Activated CD4-positive, alpha-beta memory T cell treated with anti-CD3 and anti-CD28 coated beads for 36 hours (primary cell): ENCODE data around the gene MIPOL1. TPM values are rescaled to one million over a fixed set of nuclear protein-coding genes. Genes with fewer than 3 reads are reported as not detected.

ENCODE experiments used
- CTCF ChIA-PET: fragments of 350-600 bp; sonication (Branson Sonifier 250); formaldehyde crosslinking; loops from one replicate; lab custom pipeline; 2021; ENCODE audit warnings: antibody characterized with exemption, inconsistent platforms; lab: Charles Lee
- POLR2A ChIA-PET: fragments of 350-600 bp; sonication (Branson Sonifier 250); formaldehyde crosslinking; loops from one replicate; lab custom pipeline; 2021; ENCODE audit warnings: antibody characterized with exemption; lab: Charles Lee
- DNase-seq: peaks from one replicate; pipeline ENCODE4 v3.0.0-alpha.2; 2020
- H3K27ac Mint-ChIP-seq: one replicate; pipeline ENCODE4 v1.8.0; 2021; ENCODE audit warnings: mixed read lengths
- H3K27me3 Mint-ChIP-seq: one replicate; pipeline ENCODE4 v1.8.0; 2021; ENCODE audit warnings: mixed read lengths
- H3K36me3 Mint-ChIP-seq: one replicate; pipeline ENCODE4 v1.8.0; 2021; ENCODE audit warnings: mixed read lengths
- H3K4me1 Mint-ChIP-seq: one replicate; pipeline ENCODE4 v1.8.0; 2021; ENCODE audit warnings: low read depth, mixed read lengths
- H3K4me3 Mint-ChIP-seq: one replicate; pipeline ENCODE4 v1.8.0; 2021; ENCODE audit warnings: mild to moderate bottlenecking, mixed read lengths
- H3K9me3 Mint-ChIP-seq: one replicate; pipeline ENCODE4 v1.8.0; 2021; ENCODE audit warnings: mixed read lengths
- intact Hi-C: fragments of 100-400 bp; cut with micrococcal nuclease; formaldehyde crosslinking; loops from one replicate; pipeline ENCODE4 v1.15.1; 2023
- total RNA-seq, 2 experiments: library from RNA; stranded (reverse); gene quantifications; one replicate each; pipeline ENCODE4 v1.2.3, GENCODE V29; 2021

MIPOL1 gene
- total RNA-seq, 2 experiments from 2014 or later: 0.14 to 0.51 TPM

- no peak for DNase-seq
- Mint-ChIP-seq H3K36me3 (no peaks in the 10 kb centered on the region), H3K27me3 (peaks cover 1% of the 10 kb centered on the region), H3K27ac (no peak overlapping the region), H3K4me1 (no peaks in the 10 kb centered on the region), H3K9me3 (no peaks in the 10 kb centered on the region), H3K4me3 (no peak overlapping the region)
- POLR2A ChIA-PET: no interaction called here
- CTCF ChIA-PET: no interaction called here
- intact Hi-C loops: loop anchor here (5.0 kb wide), 1 partner anchor 1619 kb away; no protein-coding TSS in a partner anchor
Observed at GRCh38 chr14:37247791-37248461, 50.2 kb downstream of the MIPOL1 start.

GRCh38 chr14:37251775-37252174 lies 54.0 kb downstream of the MIPOL1 start:
- DNase-seq: no peak

GRCh38 chr14:37252434-37252833 lies 54.7 kb downstream of the MIPOL1 start:
- Mint-ChIP-seq H3K9me3 (no peaks in the 10 kb centered on the region), H3K27me3 (no peaks in the 10 kb centered on the region), H3K4me1 (no peaks in the 10 kb centered on the region), H3K4me3 (no peak overlapping the region), H3K36me3 (no peaks in the 10 kb centered on the region), H3K27ac (no peak overlapping the region)
- CTCF ChIA-PET: interaction anchor here (0.6 to 2.0 kb wide), 4 partner anchors 18 to 622 kb away, joined by 3 to 12 read pairs (median 4); no protein-coding TSS in a partner anchor
- intact Hi-C loops: no loop called here
- POLR2A ChIA-PET: no interaction called here
- no peak for DNase-seq

More at GRCh38 chr14:37251775-37252174, 54.0 kb downstream of the MIPOL1 start:
- Mint-ChIP-seq H3K4me1 (no peaks in the 10 kb centered on the region), H3K27me3 (no peaks in the 10 kb centered on the region), H3K36me3 (no peaks in the 10 kb centered on the region), H3K4me3 (no peak overlapping the region), H3K9me3 (no peaks in the 10 kb centered on the region), H3K27ac (no peak overlapping the region)
- CTCF ChIA-PET: interaction anchor here (0.6 to 2.0 kb wide), 3 partner anchors 18 to 623 kb away, joined by 3 to 12 read pairs (median 5); no protein-coding TSS in a partner anchor
- intact Hi-C loops: no loop called here
- POLR2A ChIA-PET: no interaction called here

GRCh38 chr14:37253905-37254304 lies 56.2 kb downstream of the MIPOL1 start:
- intact Hi-C loops: no loop called here
- DNase-seq: no peak
- no peak overlapping the region for H3K27ac Mint-ChIP-seq
- peaks cover 1% of the 10 kb centered on the region for H3K27me3 Mint-ChIP-seq
- POLR2A ChIA-PET: no interaction called here
- H3K36me3 Mint-ChIP-seq: no peaks in the 10 kb centered on the region
- no peaks in the 10 kb centered on the region for H3K4me1 Mint-ChIP-seq
- CTCF ChIA-PET: interaction anchor here (1.1 kb wide), 1 partner anchor 23 kb away, joined by 3 read pairs; no protein-coding TSS in a partner anchor
- no peaks in the 10 kb centered on the region for H3K9me3 Mint-ChIP-seq
- no peak overlapping the region for H3K4me3 Mint-ChIP-seq

GRCh38 chr14:37254411-37254947 lies 56.7 kb downstream of the MIPOL1 start:
- intact Hi-C loops: no loop called here
- no peak for DNase-seq
- POLR2A ChIA-PET: no interaction called here

GRCh38 chr14:37257501-37258070 lies 59.8 kb downstream of the MIPOL1 start:
- no peaks in the 10 kb centered on the region for H3K9me3 Mint-ChIP-seq
- H3K4me3 Mint-ChIP-seq: no peak overlapping the region
- H3K27ac Mint-ChIP-seq: no peak overlapping the region
- intact Hi-C loops: no loop called here
- no peaks in the 10 kb centered on the region for H3K36me3 Mint-ChIP-seq
- H3K27me3 Mint-ChIP-seq: peaks cover 1% of the 10 kb centered on the region
- no peaks in the 10 kb centered on the region for H3K4me1 Mint-ChIP-seq
- ChIA-PET CTCF (interaction anchor here (1.0 kb wide), 1 partner anchor 11 kb away, joined by 3 read pairs; no protein-coding TSS in a partner anchor), POLR2A (no interaction called here)
- DNase-seq: no peak

More at GRCh38 chr14:37254411-37254947, 56.7 kb downstream of the MIPOL1 start:
- no peaks in the 10 kb centered on the region for H3K9me3 Mint-ChIP-seq
- no peak overlapping the region for H3K27ac Mint-ChIP-seq
- H3K27me3 Mint-ChIP-seq: peaks cover 1% of the 10 kb centered on the region
- CTCF ChIA-PET: interaction anchor here (1.1 kb wide), 1 partner anchor 24 kb away, joined by 3 read pairs; no protein-coding TSS in a partner anchor
- no peaks in the 10 kb centered on the region for H3K4me1 Mint-ChIP-seq
- no peaks in the 10 kb centered on the region for H3K36me3 Mint-ChIP-seq
- no peak overlapping the region for H3K4me3 Mint-ChIP-seq

GRCh38 chr14:37262649-37263048 lies 64.9 kb downstream of the MIPOL1 start:
- peaks cover 1% of the 10 kb centered on the region for H3K27me3 Mint-ChIP-seq
- no peak overlapping the region for H3K27ac Mint-ChIP-seq
- H3K9me3 Mint-ChIP-seq: no peaks in the 10 kb centered on the region
- H3K36me3 Mint-ChIP-seq: no peaks in the 10 kb centered on the region
- intact Hi-C loops: no loop called here
- no peaks in the 10 kb centered on the region for H3K4me1 Mint-ChIP-seq
- H3K4me3 Mint-ChIP-seq: no peak overlapping the region
- POLR2A ChIA-PET: no interaction called here
- CTCF ChIA-PET: no interaction called here
- no peak for DNase-seq

GRCh38 chr14:37263656-37264236 lies 66.0 kb downstream of the MIPOL1 start:
- intact Hi-C loops: no loop called here
- no peaks in the 10 kb centered on the region for H3K4me1 Mint-ChIP-seq
- no peaks in the 10 kb centered on the region for H3K27me3 Mint-ChIP-seq
- no peak overlapping the region for H3K27ac Mint-ChIP-seq
- H3K36me3 Mint-ChIP-seq: no peaks in the 10 kb centered on the region
- H3K9me3 Mint-ChIP-seq: no peaks in the 10 kb centered on the region
- H3K4me3 Mint-ChIP-seq: no peak overlapping the region
- DNase-seq: no peak
- ChIA-PET CTCF (no interaction called here), POLR2A (no interaction called here)

- Mint-ChIP-seq H3K9me3 (no peaks in the 10 kb centered on the region), H3K27me3 (no peaks in the 10 kb centered on the region), H3K4me3 (no peak overlapping the region), H3K36me3 (no peaks in the 10 kb centered on the region), H3K27ac (no peak overlapping the region), H3K4me1 (no peaks in the 10 kb centered on the region)
- intact Hi-C loops: no loop called here
- CTCF ChIA-PET: no interaction called here
- POLR2A ChIA-PET: no interaction called here
- no peak for DNase-seq
Observed at GRCh38 chr14:37268788-37269187, 71.1 kb downstream of the MIPOL1 start.

- DNase-seq: no peak
- no peaks in the 10 kb centered on the region for H3K27me3 Mint-ChIP-seq
- no peak overlapping the region for H3K4me3 Mint-ChIP-seq
- no peak overlapping the region for H3K27ac Mint-ChIP-seq
- no peaks in the 10 kb centered on the region for H3K9me3 Mint-ChIP-seq
- H3K36me3 Mint-ChIP-seq: no peaks in the 10 kb centered on the region
- H3K4me1 Mint-ChIP-seq: no peaks in the 10 kb centered on the region
- ChIA-PET CTCF (no interaction called here), POLR2A (no interaction called here)
- intact Hi-C loops: no loop called here
Observed at GRCh38 chr14:37270629-37271028, 72.9 kb downstream of the MIPOL1 start.

GRCh38 chr14:37272569-37272968 lies 74.8 kb downstream of the MIPOL1 start:
- no peaks in the 10 kb centered on the region for H3K9me3 Mint-ChIP-seq
- no peaks in the 10 kb centered on the region for H3K27me3 Mint-ChIP-seq
- ChIA-PET POLR2A (no interaction called here), CTCF (no interaction called here)
- H3K4me3 Mint-ChIP-seq: no peak overlapping the region
- H3K36me3 Mint-ChIP-seq: no peaks in the 10 kb centered on the region
- H3K4me1 Mint-ChIP-seq: no peaks in the 10 kb centered on the region
- intact Hi-C loops: no loop called here
- no peak overlapping the region for H3K27ac Mint-ChIP-seq
- no peak for DNase-seq

GRCh38 chr14:37274652-37275051 lies 76.9 kb downstream of the MIPOL1 start:
- no peaks in the 10 kb centered on the region for H3K9me3 Mint-ChIP-seq
- H3K27ac Mint-ChIP-seq: no peak overlapping the region
- H3K27me3 Mint-ChIP-seq: no peaks in the 10 kb centered on the region
- intact Hi-C loops: no loop called here
- no peak for DNase-seq
- CTCF ChIA-PET: no interaction called here
- H3K36me3 Mint-ChIP-seq: no peaks in the 10 kb centered on the region
- H3K4me1 Mint-ChIP-seq: no peaks in the 10 kb centered on the region
- POLR2A ChIA-PET: no interaction called here
- H3K4me3 Mint-ChIP-seq: no peak overlapping the region
